Erythroblast (primary cell): ENCODE measurements around the gene SSUH2.
"Not testable (repeated sequence)": the region's sequence is repeated elsewhere in the genome, so short reads cannot be mapped to it uniquely, and the experiment has no call there.

Source experiments
- GATA1 ChIP-seq: IDR thresholded peaks from 2 replicates; pipeline ENCODE4 v1.6.1; 2011; ENCODE audit warnings: low read depth, mild to moderate bottlenecking, control low read depth, low read length, moderate library complexity
- POLR2A ChIP-seq: IDR thresholded peaks from 2 replicates; pipeline ENCODE4 v1.6.1; 2011; ENCODE audit warnings: mild to moderate bottlenecking, low read length

GRCh38 chr3:8677258-8677657, 32.7 kb upstream of the SSUH2 start:
- not testable (repeated sequence) for TF ChIP-seq POLR2A, GATA1
